ENCODE measurements around the gene DUXA.
"Not testable (repeated sequence)": the region's sequence is repeated elsewhere in the genome, so short reads cannot be mapped to it uniquely, and the experiment has no call there.

Gene DUXA

DNA sequence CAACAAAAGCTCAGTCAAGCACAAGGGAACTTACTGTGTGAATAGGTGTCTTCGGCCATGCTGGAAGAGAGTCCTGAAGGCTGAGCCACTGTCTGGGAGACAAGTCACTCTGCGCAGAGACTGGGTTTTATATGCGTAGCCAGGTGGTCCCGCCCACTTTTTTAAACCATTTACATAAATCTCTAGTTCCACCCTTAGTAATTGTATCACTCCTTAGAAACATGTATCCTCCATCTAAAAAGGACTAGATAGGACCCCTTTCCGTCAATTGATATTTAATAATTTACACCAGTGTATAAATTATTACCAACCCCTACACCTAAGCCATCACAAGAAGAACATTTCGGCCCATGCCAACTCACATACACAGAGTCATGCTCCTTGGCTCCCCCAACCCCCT is at the start of gene DUXA:
Gene DUXA, minus strand, starts transcription at position 101 of the 400 bp plus-strand sequence. Its CDS starts 42 bp downstream, at position 59.
- no peak for DNase-seq (ENCODE audit: low read depth in 3 of 3, low spot score in 1 of 3)

DNA sequence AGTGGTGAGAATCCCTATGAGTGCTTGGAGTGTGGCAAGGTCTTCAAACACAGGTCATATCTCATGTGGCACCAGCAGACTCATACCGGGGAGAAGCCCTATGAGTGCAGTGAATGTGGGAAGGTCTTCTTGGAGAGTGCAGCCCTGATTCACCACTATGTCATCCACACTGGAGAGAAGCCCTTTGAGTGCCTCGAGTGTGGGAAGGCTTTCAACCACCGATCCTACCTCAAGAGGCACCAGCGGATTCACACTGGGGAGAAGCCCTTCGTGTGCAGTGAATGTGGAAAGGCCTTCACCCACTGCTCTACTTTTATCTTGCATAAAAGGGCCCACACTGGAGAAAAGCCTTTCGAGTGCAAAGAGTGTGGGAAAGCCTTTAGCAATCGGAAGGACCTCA is 44.8 kb upstream of the DUXA start:
- DNase-seq (ENCODE audit: low read depth in 3 of 3, low spot score in 1 of 3) = no peak

DNA sequence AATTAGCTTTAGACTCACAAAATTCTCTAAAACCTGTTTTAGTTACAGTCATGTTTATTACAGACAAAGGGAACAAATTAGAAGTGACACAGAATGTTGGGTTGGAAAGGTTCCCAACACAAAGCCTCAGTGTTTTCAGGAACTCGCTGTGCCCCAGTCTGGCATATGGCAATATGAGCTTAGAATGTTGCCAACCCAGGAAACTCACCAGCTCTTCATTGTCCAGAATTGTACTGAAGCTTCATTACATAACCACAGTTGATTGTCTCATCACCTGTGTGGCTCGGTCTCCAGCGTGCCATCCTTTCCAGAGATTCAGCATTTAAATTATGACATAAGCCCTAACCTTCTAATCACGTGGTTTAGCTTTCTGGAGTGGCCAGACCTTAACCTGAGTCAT is 43.1 kb upstream of the DUXA start:
- DNase-seq (ENCODE audit: low read depth in 3 of 3, low spot score in 1 of 3) = no peak

DNA sequence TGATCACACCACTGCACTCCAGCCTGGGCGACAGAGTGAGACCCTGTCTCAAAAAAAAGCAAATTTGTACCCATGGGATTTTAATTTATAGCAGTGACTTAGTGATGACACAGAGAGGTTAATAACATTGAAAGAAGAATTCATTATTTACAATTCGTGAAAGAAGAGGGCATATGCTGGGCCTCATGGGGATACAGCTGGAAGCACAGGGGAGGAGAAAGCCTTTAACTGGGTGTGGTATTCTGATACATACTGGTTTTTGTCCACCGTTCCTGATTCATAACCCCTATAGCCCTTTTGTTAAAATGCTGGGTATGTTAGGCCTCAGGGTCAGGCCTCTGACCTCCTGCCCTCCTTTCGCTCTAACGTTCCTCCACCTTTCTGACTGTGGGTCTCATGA is 34.9 kb upstream of the DUXA start:
- no peak for DNase-seq (ENCODE audit: low read depth in 3 of 3, low spot score in 1 of 3)

DNA sequence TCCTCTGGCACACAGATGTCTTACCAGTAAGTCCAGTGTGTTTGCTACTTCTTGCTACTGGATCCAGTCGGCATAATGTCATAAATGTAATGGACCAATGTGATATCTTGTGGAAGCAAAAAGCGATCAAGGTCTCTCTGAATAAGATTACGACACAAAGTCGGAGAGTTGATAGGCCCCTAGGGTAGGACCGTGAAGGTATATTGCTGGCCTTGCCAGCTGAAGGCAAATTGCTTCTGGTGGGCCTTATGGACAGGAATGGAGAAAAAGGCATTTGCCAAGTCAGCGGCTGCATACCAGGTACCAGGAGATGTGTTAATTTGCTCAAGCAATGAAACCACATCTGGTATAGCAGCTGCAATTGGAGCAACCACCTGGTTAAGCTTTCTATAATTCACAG is 30.6 kb upstream of the DUXA start:
- DNase-seq (ENCODE audit: low read depth in 3 of 3, low spot score in 1 of 3) = not testable (repeated sequence)

DNA sequence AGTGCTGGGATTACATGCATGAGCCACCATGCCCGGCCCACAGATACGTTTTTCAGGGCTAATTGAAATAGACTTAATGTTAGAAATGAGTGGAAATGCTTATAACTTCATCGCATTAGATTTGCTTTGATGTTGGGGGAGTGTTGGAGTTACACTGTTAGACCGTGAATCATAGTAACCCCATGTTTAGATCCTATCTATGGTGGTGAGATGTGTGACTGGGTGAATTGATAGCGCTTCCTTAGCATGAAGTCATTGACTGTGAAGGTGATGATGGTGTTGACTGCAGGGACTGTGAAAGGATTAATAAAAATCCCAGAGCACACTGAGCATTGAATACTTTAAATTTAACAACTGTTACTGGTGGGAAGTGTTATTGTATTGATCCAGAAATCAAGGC is 25.7 kb upstream of the DUXA start:
- DNase-seq (ENCODE audit: low read depth in 3 of 3, low spot score in 1 of 3) = no peak

DNA sequence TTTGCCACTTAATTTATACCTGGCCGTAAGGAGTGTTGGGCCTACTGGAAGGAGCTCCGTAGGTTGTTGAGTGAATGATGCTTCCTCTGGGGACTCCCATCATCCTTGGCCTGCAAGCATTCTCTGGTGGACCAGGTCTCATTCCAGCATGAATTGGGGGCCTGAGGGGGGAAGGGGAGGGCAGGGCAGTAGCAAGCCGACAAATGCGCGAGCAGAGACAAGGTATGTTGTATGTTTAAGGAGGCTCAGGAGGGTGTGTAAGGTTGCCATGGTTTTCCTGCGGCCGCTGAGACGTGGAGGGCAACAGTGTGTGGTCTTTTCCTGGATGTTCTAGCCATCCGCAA is 24.8 kb upstream of the DUXA start:
- no peak for DNase-seq (ENCODE audit: low read depth in 3 of 3, low spot score in 1 of 3)

DNA sequence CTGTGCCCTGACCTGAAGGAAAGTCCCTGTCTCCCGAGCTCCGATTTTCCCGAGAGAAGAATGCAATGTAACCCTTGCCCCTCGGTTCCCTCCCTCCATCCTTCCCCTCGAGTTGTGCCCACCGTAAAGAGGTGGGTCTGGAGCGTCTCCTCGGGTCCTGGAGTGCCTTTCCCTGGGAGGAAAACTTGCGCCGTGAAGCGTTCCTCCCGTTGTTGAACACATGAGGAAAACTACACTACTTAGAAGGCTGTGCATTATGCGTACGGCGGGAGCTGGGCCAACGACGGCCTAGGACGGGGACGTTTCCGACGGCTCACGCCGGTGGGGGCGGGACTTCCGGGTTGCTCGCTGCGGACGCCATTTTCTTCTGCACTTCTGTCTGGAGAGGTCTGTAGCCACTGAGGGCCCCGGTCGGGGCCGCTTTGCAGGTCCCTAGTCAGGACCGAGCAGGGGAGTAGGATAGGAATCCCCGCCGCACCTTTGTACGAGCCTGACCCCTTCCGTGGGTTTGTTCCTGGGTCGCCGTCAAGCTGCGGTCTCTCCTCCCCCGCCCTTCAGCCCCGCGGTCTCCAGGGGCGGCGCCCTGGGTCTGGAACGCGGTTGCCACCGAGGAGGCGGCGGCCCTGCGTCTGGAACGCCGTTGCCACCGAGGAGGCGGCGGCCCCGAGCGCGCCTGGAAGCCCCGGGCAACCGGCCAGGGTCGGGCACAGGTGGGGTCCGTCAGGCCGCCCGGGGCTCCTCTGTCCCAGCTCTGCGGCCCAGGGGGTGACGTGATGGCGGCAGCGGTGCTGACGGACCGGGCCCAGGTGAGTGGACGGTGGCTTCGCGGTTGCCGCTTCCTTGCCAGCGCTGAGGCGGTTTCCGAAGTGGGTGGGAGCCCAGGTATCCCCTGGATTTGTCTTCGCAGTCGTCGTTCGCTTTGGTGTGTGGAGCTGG is 24.1 kb upstream of the DUXA start, which contains the start of gene ZNF264:
Gene ZNF264, plus strand, starts transcription at position 360 of the 936 bp plus-strand sequence. Its CDS starts 414 bp downstream, at position 774.
- DNase-seq (ENCODE audit: low read depth in 3 of 3, low spot score in 1 of 3) = peak; percentile 64 to 83 (median 69)

DNA sequence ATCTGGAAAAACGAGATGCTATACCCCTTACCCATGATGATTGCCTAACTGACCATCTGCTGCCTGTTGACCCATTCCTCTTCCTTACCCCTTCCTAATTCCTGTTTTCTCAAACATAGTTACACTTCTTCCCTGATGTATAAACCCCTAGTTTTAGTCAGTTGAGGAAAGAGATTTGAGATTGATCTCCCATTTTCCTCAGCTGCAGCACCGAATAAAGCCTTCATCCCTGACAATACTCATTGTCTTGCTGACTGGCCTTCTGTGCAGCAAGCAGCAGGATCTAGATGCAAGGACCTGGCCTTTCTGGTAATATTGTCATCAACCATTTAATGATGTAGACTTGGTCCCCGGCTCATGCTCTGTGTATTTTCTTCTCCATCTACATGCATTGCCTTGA is 23.0 kb upstream of the DUXA start:
- DNase-seq (ENCODE audit: low read depth in 3 of 3, low spot score in 1 of 3) = no peak

DNA sequence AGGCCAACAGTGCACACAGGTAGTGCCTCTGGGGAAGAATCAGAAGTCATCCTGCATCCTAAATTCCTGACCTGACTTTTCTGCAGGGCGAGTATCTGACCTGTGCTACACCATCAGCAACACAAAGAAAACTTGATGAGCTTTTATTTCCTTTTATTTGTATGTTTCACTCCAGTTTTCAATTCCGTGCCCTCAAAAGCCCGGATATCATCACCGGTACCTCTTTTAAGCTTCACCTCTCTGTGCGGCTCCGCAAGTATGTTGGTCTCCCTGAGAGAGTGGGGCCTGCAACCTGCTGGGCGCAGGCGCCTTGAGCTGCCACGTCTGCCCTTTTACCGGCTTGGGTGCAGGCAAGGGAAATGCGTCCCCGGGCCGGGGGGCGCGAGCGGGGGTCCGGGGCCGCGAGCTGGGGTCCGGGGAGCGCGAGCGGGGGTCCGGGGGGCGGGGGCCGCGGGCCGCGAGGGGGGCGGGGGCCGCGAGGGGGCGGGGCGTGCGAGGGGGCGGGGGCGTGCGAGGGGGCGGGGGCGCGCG is 4.3 kb upstream of the DUXA start:
- no peak for DNase-seq (ENCODE audit: low read depth in 3 of 3, low spot score in 1 of 3)

DNA sequence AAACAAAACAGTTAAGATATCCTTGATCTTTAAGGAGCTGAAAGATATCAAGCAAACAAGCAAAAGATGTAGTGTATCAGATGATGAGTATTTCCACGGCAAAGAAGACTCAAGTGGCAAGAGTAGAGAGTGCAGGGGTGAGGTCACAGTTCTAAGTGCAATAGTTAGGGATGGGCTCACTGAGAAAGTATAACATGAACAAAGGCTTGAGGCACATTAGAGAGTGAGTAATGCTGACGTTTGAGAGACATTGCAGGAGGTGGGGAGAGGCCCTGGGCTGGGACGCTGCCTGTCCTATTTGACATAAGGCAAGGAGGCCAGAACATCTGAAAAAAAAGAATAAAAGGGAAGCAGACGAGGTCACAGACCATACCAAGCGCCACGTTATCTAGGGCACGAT is 1.4 kb downstream of the DUXA start:
- no peak for DNase-seq (ENCODE audit: low read depth in 3 of 3, low spot score in 1 of 3)

DNA sequence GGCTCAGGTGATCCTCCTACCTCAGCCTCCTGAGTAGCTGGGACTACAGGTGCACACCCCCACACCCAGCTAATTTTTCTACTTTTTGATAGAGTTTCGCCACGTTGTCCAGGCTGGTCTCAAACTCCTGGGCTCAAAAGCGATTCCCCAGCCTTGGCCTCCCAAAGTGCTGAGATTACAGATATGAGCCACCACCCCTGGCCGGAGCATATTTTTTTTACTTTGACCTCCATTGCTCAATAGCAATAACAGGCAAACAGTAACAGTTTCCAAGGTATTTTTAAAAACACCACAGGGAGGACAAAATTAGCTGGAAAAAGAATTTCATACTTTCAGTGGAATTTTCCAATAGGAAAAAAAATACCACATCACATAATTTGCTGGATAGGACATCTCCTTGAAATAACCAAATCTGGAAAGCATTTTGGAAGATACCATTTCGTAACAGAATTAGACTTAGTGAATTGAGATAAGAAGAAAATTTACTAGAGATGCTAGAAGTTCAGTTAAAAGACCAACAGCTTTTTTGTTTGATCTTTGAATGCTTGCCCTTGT is 5.2 kb downstream of the DUXA start:
- no peak for DNase-seq (ENCODE audit: low read depth in 3 of 3, low spot score in 1 of 3)

DNA sequence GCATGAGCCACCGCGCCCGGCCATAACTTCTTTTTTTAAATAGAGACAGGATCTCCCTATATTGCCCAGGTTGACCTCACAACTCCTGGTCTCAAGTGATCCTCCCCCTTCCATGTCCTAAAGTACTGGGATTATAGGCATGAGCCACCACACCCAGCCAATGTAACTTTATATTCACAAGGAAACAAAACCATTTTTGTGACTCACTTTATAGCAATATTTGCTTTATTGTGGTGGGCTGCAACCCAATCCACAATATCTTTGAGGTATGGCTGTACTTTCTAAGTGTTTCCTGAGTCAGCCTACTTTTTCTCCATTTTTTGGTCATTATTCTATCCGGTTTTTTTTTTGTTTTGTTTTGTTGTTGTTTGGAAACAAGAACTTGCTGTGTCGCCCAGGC is 14.4 kb downstream of the DUXA start:
- no peak for DNase-seq (ENCODE audit: low read depth in 3 of 3, low spot score in 1 of 3)

DNA sequence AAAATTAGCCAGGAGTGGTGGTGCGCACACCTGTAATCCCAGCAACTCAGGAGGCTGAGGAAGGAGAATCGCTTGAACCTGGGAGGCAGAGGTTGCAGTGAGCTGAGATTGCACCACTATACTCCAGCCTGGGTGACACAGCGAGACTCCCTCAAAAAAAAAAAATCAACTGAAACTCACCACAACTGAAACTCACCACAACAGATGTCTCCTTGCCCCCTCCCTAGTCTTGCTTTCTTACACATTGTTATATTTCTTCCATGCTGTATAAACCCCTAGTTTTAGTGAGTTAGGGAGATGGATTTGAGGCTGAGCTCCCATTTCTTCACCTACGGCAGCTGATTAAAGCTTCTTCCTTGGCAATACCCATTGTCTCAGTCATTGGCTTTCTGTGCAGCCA is 25.6 kb downstream of the DUXA start:
- no peak for DNase-seq (ENCODE audit: low read depth in 3 of 3, low spot score in 1 of 3)

DNA sequence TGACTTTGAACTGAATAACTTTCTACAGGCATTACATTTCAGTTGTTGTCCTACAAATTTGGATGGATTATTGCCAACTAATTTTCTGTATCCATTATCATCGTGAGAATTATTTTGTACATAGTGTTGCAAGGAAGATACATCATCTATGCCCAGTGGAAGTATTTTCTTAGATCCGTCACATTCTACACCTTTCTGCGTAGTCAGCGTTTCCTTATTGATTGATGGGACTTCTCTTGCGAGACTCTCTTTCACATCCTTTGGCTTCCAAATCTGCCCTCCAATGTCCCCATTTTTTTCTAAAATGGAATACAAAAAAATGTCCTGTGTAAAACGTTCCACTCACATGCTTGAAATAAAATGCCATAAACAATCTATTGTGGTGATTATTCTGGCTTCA is 31.5 kb downstream of the DUXA start:
- no peak for DNase-seq (ENCODE audit: low read depth in 3 of 3, low spot score in 1 of 3)

DNA sequence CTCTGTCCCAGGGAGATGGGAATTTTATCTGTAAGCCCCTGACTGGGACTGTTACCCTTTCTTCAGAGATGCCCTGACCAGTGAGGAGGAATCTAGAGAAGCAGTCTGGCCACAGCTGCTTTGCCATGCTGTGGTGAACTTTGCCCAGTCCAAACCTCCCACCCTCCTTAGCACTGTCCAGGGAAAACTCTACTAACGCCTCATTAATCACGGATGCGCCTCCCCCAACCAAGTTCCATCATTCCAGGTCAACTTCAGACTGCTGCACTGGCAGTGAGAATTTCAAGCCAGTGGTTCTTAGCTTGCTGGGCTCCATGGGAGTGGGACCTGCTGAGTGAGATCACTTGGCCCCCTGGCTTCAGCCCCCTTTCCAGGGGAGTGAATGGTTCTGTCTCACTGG is 39.9 kb downstream of the DUXA start:
- not testable (repeated sequence) for DNase-seq (ENCODE audit: low read depth in 3 of 3, low spot score in 1 of 3)

DNA sequence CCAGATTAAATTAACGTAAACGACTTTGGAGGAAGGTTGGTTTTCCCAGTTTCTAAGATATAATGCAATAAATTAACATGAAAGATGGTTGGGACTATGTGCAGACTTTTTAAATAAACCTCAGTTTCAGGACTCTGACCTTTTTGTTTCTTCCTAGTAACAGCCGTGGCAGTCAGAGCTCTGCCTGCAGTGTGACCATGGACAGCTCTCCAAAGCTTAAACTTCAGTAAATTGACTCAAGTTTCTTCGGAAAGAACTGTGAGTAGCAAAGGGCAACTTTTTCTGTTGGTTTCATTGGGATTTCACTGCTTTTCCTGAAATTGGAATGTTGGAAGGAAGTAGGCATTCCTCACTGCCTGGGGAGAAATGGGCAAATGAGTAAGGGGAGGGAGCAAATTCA is 43.4 kb downstream of the DUXA start:
- no peak for DNase-seq (ENCODE audit: low read depth in 3 of 3, low spot score in 1 of 3)

DNA sequence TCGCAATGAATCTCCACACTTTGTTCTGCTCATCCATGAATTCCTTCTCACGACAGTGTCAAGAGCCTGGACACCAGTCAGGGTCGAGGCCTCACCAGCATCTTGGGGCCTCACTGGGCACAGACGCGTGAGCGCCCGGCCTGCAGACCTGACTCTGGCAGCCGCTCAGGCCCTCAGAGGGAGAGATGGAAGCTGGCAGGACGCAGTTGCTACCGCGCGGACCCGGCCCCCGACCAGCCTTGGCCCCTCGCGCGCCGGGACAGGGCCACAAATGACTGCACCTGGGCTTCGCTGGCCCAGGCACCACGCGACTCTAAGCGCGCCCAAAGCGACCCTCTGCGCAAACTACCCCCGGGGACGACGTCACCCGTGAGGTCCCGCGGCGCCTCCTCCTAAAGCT is 48.4 kb downstream of the DUXA start:
- no peak for DNase-seq (ENCODE audit: low read depth in 3 of 3, low spot score in 1 of 3)

DNA sequence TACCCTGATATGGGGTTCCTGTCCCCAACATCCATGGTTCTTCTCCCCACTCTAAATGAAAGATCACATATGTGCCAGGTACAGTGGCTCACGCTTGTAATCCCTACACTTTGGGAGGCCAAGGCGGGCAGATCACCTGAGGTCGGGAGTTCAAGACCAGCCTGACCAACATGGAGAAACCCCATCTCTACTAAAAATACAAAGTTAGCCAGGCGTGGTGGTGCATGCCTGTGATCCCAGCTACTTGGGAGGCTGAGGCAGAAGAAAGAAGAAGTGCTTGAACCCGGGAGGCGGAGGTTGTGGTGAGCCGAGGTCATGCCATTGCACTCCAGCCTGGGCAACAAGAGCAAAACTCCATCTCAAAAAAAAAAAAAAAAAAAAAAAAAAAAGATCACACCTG is 53.8 kb downstream of the DUXA start:
- DNase-seq (ENCODE audit: low read depth in 3 of 3, low spot score in 1 of 3) = not testable (repeated sequence)

DNA sequence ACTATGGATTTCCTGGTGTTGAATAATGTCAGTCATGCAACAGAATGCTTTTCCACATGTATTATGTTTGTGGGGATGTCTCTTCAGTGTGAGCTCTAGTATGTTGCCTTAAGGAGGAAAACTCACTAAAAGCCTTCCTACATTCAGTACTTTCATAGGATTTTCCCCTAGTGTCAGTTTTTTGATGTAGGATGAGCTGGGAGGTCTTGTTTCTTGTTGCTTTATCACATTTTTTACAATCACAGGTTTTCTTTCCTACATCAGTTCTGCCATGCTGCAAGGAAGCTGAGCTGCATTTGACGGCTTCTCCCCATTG is 56.0 kb downstream of the DUXA start:
- DNase-seq (ENCODE audit: low read depth in 3 of 3, low spot score in 1 of 3) = no peak

DNA sequence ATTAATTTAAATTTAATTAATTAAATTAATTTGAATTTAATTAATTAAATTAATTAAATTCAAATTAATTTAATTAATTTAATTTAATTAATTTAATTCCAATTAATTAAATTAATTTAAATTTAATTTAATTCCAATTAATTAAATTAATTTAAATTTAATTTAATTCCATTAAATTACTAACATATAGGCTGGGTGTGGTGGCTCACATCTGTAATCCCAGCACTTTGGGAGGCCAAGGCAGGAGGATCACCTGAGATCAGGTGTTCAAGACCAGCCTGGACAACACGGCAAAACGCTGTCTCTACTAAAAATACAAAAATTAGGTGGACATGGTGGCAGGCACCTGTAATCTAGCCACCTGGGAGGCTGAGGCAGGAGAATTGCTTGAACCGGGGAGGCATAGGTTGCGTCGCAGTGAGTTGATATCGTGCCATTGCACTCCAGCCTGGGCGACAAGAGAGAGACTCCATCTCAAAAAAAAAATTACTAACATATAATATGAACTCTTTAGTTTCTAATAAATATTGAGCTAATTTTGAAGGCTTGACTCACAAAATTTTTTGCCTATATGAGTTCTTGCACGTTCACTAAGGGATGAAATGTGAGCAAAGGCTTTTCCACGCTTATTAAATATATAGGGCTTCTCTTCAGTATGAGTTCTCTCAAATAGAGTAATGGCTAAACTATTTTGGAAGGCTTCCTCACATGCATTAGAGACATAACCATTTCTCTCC is 56.5 kb downstream of the DUXA start:
- DNase-seq (ENCODE audit: low read depth in 3 of 3, low spot score in 1 of 3) = no peak

DNA sequence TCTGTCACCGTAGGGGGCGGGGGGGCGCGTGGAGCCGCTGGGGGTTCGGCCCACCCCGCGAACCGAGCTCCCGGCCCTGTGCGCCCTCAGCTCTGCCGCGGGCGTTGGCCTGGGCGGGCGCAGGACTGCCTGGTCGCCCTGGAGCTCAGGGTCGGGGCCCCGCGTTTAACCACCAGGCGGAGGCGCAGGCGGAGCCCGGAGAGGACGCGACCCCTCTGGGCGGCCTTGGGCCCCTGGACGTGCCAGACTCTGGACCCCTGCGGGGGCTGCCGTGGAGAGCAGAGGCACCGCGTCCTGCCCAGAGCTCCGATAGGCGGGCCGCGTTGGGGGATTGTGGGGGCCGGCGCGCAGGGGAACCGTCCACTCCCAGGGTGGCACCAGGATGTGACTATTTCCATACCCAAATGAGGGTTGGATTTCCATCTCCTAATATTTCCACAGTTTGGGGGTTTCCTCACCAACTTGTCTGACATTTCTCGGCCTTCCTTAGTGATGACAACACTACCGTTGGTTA is 60.5 kb downstream of the DUXA start:
- DNase-seq (ENCODE audit: low read depth in 3 of 3, low spot score in 1 of 3) = no peak

Data from stimulated activated CD4-positive, alpha-beta T cell treated with anti-CD3 and anti-CD28 coated beads, TNF-alpha, amount 100 ng/mL, for 1 hour (primary cell).